Measurements from ENCODE around the gene HDAC1.
"Not testable (repeated sequence)": the region's sequence is repeated elsewhere in the genome, so short reads cannot be mapped to it uniquely, and the experiment has no call there.

The HDAC1 gene

DNA sequence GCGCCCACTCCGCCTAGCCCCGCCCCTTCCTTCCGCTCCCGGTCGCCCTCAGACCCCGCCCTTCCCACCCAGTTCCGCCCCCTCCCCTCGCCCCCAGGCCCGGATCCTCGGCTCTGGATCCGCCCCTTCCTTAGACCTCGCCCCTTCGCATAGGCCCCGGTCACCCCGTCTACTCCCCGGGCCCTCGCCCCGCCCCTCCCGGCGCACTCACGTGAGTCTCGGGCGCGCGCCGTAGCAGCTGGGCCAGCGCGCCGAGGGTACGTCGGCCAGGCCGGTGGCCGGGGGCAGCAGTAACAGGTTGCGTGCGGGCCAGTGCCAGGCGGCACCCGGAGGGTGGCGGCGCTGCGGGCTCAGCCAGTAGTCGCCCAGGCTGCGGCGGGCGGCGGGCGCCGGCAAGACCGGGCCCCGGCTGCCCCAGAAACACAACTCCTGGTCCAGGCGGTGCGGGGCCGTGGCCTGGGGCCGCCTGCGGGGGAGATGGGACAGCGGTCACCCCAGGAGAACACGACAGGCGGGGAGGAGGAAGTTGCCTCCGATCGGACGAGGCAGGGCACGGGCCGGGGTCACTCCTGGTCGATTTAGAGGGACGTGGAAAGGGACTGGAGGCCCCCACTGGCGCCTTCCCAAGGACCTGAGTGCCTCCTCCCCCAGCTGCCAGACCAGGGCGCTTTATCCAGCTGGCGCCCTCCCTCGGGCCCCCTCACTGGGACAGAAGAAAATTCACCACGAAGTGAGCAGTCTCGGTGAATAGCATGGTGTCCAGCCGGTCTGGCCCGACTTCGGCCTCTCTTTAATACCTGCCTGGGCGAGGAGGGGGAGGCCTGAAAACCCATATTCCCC is 59.7 kb downstream of the HDAC1 start:
- peak; percentile 73 for DNase-seq

GRCh38 chr1:32352239-32352745 is 60.4 kb downstream of the HDAC1 start:
- DNase-seq: no peak

DNA sequence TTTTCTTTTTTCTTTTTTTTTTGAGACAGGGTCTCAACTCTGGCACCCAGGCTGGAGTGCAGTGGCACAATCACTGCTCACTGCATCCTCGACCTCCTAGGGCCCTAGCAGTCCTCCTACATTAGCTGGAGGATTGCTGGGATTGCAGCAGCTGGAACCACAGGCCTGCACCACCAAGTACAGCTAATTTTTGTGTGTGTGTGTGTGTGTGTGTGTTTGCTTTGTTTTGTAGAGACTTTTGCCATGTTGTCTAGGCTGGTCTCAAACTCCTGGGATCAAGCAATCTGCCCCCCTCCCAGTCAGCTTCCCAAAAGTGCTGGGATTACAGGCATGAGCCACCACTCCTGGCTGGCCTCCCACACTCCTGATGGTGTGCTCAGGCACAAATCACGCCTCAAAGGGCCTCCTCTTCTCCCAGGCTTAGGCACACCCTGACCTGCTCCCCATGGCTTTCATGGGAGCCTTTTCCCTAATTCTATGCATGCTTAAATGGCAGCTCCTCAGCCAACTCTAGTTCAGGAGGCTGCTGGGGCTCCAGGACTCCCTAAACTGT is 61.0 kb downstream of the HDAC1 start:
- no peak for DNase-seq

- no peak for DNase-seq
Observed at GRCh38 chr1:32353431-32353830, 61.5 kb downstream of the HDAC1 start.

DNA sequence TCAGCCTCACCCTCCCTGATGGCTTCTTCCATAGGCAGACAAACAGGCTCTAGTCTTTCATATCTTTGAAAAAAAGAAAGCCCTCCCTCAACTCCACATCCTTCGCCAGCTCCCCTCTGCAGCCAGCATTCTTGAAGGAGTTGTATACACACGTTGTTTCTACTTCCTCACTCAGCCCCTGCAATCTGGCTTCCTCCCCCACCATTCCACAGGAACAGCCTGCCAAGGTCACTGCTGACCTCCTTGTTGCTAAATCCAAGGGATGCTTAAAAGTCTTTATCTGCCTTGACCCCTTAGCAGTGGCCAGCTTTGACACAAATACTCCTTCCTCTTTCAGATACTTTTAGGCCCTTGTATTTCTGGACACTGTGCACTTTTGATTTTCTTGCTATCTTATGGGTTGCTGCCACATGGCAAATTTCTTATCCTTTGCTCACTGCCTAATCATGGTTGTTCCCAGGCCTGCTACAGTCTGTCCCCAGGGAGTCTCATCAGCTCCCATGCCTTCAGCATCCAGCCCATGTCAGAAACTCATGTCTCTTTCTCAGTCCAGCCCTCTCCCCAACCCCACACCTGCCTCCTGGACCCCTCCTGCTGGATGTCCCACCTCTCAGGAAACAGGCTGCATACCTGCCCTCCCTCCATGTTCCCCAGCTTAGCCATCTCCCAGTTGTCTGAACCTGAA is 62.1 kb downstream of the HDAC1 start:
- DNase-seq: no peak

DNA sequence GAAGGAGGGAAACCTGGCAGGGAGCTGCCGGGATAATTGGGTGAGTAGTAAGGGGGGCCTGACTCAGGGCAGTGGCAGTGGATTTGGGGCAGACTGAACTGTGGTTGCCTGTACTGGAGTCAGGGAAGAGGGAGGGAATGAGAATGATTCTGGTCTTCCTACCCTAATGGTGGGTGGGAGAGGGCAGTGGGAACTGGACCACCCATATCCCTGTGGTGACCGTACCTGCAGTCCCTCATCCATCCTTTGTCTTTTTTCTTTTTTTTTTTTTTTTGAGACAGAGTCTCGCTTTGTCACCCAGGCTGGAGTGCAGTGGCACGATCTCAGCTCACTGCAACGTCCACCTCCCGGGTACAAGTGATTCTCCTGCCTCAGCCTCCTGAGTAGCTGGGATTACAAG is 63.9 kb downstream of the HDAC1 start:
- DNase-seq: not testable (repeated sequence)

DNA sequence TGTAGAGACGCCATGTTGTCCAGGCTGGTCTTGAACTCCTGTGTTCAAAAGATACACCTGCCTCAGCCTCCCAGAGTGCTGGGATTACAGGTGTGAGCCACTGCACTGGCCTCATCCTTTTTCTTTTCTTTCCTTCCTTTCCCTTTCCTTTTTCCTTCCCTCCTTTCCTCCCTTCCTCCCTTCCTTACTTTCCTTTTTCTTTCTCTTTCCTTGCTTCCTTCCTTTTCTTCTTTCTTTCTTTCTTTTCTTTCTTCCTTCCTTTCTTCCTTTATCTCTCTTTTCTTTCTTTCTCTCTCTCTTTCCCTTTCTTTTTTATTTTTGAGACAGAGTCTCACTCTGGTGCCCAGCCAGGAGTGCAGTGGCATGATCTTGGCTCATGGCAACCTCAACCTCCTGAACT is 64.6 kb downstream of the HDAC1 start:
- DNase-seq: no peak

GRCh38 chr1:32357614-32358013 is 65.7 kb downstream of the HDAC1 start:
- no peak for DNase-seq

DNA sequence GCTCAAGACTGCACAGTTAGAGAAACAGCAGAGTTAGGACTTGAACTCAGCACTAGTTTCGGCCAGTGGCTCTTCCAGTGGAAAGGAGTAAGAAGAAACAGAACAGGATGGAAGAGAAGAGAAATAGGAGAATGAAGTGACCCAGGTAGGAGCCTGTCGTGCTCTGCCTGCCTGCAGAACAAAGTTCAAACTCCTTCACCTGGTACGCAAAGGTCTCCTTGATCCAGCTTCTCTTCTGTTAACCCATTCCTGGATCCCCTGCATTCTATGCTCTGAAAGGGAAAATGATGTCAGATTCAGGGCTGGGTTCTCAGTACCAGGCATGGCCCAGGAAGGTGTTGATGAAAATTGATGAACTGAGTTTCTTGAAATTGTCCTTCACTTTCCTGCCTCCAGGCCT is 66.6 kb downstream of the HDAC1 start:
- DNase-seq: no peak

GRCh38 chr1:32361308-32361673 is 69.4 kb downstream of the HDAC1 start:
- DNase-seq: no peak

GRCh38 chr1:32361674-32362473 is 70.0 kb downstream of the HDAC1 start:
- no peak for DNase-seq

DNA sequence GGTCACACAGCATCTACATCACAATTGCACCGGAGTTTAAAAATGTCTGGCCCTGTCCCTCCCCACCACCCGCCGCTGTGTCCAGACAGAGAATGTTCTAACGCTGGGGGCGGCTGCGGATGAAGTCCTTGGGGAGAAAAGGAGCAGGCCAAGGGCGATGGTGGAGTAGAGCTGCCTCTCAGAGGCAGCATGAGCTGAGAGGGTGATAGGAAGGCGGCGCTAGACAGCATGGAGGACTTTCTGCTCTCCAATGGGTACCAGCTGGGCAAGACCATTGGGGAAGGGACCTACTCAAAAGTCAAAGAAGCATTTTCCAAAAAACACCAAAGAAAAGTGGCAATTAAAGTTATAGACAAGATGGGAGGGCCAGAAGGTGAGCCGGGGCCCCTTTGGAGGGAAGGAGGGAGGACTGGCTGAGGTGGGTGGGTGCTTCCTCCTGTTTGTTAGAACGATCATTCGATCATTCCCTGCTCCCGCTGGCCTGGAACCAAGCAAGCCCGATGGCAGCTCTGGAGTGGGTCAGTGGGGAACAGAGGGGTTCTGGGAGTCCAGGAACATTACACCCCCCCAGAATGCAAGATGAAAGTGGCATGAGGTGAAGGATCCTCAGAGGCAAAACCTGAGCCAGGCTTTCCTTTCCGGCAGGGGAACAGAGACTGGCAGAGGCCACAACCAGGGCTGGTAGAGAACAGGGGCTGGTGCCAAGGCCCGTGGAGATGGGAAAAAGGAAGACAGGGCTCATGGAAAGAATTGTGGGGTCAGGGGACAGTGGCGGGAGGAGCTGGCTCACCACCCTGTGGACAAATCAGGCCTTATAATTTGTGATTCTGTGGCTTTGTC is 70.8 kb downstream of the HDAC1 start, which contains the start of the genes FAM229A and TSSK3:
Gene FAM229A, minus strand, starts transcription at position 12 of the 840 bp plus-strand sequence. CDS start 394 bp downstream, outside the sequence.
Gene TSSK3, plus strand, starts transcription at position 66 of the 840 bp plus-strand sequence. Its CDS starts 163 bp downstream, at position 229.
- no peak for DNase-seq

- DNase-seq: no peak
Observed at GRCh38 chr1:32363713-32364112, 71.8 kb downstream of the HDAC1 start.

DNA sequence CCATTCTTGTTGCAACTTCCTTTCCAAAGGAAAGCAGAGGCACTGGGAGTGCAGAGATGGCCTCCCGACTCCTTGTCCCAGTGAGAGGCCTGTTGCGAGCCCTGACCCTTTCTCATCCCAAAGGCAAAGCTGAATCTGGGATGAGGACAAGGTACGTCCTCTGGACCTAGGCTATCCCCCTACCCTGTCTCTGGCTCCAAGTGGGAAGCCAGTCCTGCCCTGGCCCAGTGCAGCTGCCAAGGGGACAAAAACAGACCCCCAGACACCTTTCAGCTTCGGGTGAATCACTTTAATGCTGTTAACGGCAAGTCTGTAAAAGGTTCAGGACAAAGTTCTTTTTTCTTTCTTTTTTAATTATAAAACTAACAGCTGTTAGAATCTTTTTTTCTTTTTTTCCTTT is 73.0 kb downstream of the HDAC1 start:
- no peak for DNase-seq

DNA sequence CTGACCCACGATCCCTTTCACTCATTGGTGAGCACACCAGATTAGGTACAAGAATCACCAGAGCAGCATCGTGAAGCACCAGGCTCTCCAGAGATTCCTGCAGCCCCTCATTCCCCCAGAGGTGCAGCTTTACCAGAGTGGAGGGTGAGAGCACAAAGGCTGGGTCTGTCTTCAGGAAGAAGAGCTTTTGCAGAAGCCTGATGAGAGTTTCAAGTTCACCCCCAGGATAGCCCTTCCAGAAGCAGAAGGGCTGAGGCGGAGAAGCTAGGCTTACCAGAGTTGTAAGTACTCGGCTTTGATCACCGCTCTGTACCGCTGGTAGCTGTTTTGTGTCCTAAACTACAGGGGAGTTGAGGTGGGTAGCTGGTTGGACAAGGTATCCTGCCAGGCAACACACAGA is 73.6 kb downstream of the HDAC1 start:
- DNase-seq: no peak

GRCh38 chr1:32367912-32368635 is 76.2 kb downstream of the HDAC1 start:
- DNase-seq: no peak

DNA sequence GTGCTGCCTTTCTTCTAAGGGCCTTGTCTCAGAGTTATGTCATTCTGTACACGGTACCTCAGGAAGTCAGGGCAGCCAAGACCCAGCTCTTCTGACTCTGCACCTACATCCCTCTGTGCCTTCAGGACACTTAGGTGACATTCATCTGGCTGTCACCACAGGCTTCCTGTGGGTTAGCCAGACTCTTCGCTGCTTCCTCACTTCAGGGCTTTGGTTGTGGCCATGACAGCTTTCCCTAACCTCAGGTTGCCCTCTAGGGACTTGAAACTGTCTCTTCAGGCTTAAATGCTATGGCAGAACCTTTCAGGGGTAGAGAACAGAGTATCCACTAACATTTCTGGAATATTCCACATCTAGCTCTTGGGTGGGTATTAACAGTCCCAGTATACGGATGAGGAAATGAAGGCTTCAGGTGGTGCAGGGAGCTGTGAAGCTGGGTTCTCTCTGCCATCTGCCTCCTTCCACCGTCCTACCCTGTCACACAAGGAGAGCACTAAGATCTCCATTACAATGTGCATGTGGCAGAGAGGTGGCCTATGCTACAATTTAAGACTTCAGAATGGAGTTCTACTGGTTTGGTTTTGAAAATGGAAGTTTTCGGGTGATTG is 80.4 kb downstream of the HDAC1 start:
- no peak for DNase-seq

DNA sequence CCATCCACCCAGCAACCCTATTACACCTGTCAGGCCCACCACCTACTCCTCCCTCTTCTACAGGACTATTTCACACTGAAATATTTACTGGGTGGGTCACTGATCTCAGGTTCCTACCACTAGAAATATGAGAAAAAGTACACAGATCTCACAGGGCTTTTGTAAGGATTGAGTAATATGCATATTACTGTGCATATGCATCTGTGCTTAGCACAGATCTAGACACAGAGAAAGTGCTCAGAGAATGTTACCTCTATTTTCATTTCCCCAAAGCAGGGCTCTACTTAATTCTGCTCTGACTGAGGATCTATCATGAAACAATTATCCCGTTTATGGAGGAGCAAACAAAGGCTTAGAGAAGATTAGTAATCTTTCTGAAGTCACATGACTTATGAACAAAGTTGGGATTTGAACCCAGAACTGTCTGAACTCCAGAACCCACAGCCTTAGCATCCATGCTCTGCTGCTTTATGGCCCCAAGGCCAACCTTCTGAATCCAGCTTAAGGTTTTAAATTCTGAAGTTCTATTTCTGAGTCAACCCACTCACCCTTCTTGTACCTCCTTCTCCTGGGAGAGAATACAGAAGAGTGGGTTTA is 82.2 kb downstream of the HDAC1 start:
- no peak for DNase-seq

GRCh38 chr1:32376199-32376598 is 84.3 kb downstream of the HDAC1 start:
- no peak for DNase-seq

- DNase-seq: no peak
Observed at GRCh38 chr1:32377541-32378220, 85.8 kb downstream of the HDAC1 start.

All from NCI-H2029 treated with DMSO at 0.1 percent for 48 hours (cell line).